SK-N-SH (cell line): Measurements from ENCODE around the gene DGCR6. TPM values are rescaled to one million over a fixed set of nuclear protein-coding genes. Genes with fewer than 3 reads are reported as not detected.
"Not testable (repeated sequence)": the region's sequence is repeated elsewhere in the genome, so short reads cannot be mapped to it uniquely, and the experiment has no call there.

Experiments
- CTCF ChIA-PET: fragments of 300-600, 350-600 bp; formaldehyde crosslinking; extraction: SDS; loops from one replicate; lab custom pipeline; 2021; lab: Yijun Ruan, JAX
- POLR2A ChIA-PET: fragments of 350-600 bp; sonication (Branson Sonifier 250); formaldehyde crosslinking; extraction: SDS; loops from one replicate; lab custom pipeline; 2020; ENCODE audit warnings: antibody characterized with exemption, inconsistent platforms; lab: Yijun Ruan, JAX
- DNase-seq: peaks from one replicate; pipeline ENCODE4 v3.0.0; 2012
- H2AFZ ChIP-seq: fragments of 200-600 bp; sonication (generic); 2 replicates; pipeline ENCODE4 v1.8.1; 2016; ENCODE audit warnings: antibody characterized with exemption, mild to moderate bottlenecking, low read depth
- H3F3A ChIP-seq: fragments of 200-600 bp; sonication (generic); replicated peaks from 2 replicates; pipeline ENCODE3; 2016; ENCODE audit warnings: antibody characterized with exemption, mild to moderate bottlenecking; ENCODE audit not compliant: insufficient read depth
- H3K27ac ChIP-seq, 2 experiments: fragments of 200-500 bp in 1 of 2; fragments of 200-600 bp in 1 of 2; sonication (Bioruptor generic) in 1 of 2; sonication (generic), shearing (Covaris generic) in 1 of 2; 2 replicates each; pipeline versions ENCODE4 v1.5.1 to v1.6.1; 2014 to 2016; ENCODE audit warnings: low read depth in 2 of 2, inconsistent platforms in 1 of 2, low read length in 1 of 2, mild to moderate bottlenecking in 1 of 2, mixed read lengths in 1 of 2
- H3K27me3 ChIP-seq: fragments of 200-600 bp; sonication (generic), shearing (Covaris generic); 2 replicates; pipeline ENCODE4 v1.6.1; 2016; ENCODE audit warnings: mixed run types; ENCODE audit not compliant: insufficient read depth
- H3K36me3 ChIP-seq, 2 experiments: fragments of 200-500 bp in 1 of 2; fragments of 200-600 bp in 1 of 2; sonication (Bioruptor generic) in 1 of 2; sonication (generic) in 1 of 2; replicated peaks in 1 of 2; 2 replicates each; pipeline versions ENCODE3 to v1.5.1; 2014 to 2016; ENCODE audit warnings: low read length in 1 of 2, mild to moderate bottlenecking in 1 of 2; ENCODE audit not compliant: insufficient read depth in 2 of 2, control insufficient read depth in 1 of 2
- H3K4me1 ChIP-seq, 2 experiments: fragments of 200-500 bp in 1 of 2; fragments of 200-600 bp in 1 of 2; sonication (Bioruptor generic) in 1 of 2; sonication (generic), shearing (Covaris generic) in 1 of 2; 2 replicates each; pipeline versions ENCODE4 v1.5.1 to v1.6.1; 2014 to 2016; ENCODE audit warnings: low read depth in 1 of 2, low read length in 1 of 2, mixed run types in 1 of 2; ENCODE audit not compliant: insufficient read depth in 2 of 2, control insufficient read depth in 1 of 2
- H3K4me2 ChIP-seq: fragments of 200-600 bp; sonication (generic), shearing (Covaris generic); 2 replicates; pipeline ENCODE4 v1.6.1; 2017; ENCODE audit warnings: mixed run types
- H3K4me3 ChIP-seq, 2 experiments: fragments of 200-500 bp in 1 of 2; fragments of 200-600 bp in 1 of 2; sonication (Bioruptor generic) in 1 of 2; sonication (generic), shearing (Covaris generic) in 1 of 2; 2 replicates each; pipeline versions ENCODE4 v1.5.1 to v1.8.1; 2014 to 2016; ENCODE audit warnings: low read depth in 2 of 2, inconsistent platforms in 1 of 2, low read length in 1 of 2, mild to moderate bottlenecking in 1 of 2, mixed read lengths in 1 of 2, moderate library complexity in 1 of 2
- H3K79me2 ChIP-seq: fragments of 200-600 bp; sonication (generic); 2 replicates; pipeline ENCODE4 v1.8.1; 2017; ENCODE audit warnings: mild to moderate bottlenecking; ENCODE audit not compliant: insufficient read depth
- H3K9ac ChIP-seq: fragments of 200-600 bp; sonication (generic); 2 replicates; pipeline ENCODE4 v1.6.1; 2017; ENCODE audit warnings: mixed run types
- H3K9me2 ChIP-seq: fragments of 200-600 bp; sonication (generic); 2 replicates; pipeline ENCODE4 v1.6.1; 2017; ENCODE audit warnings: mixed run types
- H3K9me3 ChIP-seq: fragments of 200-600 bp; sonication (generic); 2 replicates; pipeline ENCODE4 v1.6.1; 2017; ENCODE audit warnings: mixed run types, mild to moderate bottlenecking, moderate library complexity
- H4K20me1 ChIP-seq: fragments of 200-600 bp; sonication (generic); 2 replicates; pipeline ENCODE4 v1.6.1; 2017; ENCODE audit warnings: mild to moderate bottlenecking, mixed run types; ENCODE audit not compliant: insufficient read depth
- CHD2 ChIP-seq: fragments of 150-350 bp; IDR thresholded peaks from 2 replicates; pipeline ENCODE4 v1.6.1; 2018; ENCODE audit warnings: low read length; ENCODE audit not compliant: partially characterized antibody
- EP300 ChIP-seq, 2 experiments: IDR thresholded peaks; 2 replicates each; pipeline versions ENCODE4 v1.4.0 to v1.6.1; 2012; ENCODE audit warnings: borderline replicate concordance in 1 of 2, low read depth in 1 of 2, low read length in 1 of 2
- FOSL2 ChIP-seq: IDR thresholded peaks from 2 replicates; pipeline ENCODE4 v1.4.0; 2012; ENCODE audit warnings: low read depth, mild to moderate bottlenecking, moderate library complexity, borderline replicate concordance
- FOXJ3 ChIP-seq: sonication (generic); formaldehyde crosslinking; IDR thresholded peaks from 2 replicates; pipeline ENCODE4 v1.5.1; 2020; ENCODE audit warnings: mild to moderate bottlenecking, missing genetic modification reagents
- FOXM1 ChIP-seq: IDR thresholded peaks from 2 replicates; pipeline ENCODE4 v1.4.0; 2012; ENCODE audit warnings: low read depth, mild to moderate bottlenecking
- GABPA ChIP-seq: IDR thresholded peaks from 2 replicates; pipeline ENCODE4 v1.4.0; 2012; ENCODE audit warnings: low read depth, mild to moderate bottlenecking
- GATA2 ChIP-seq: sonication (generic); formaldehyde crosslinking; IDR thresholded peaks from 2 replicates; pipeline ENCODE4 v1.5.0; 2020; ENCODE audit warnings: mild to moderate bottlenecking, missing genetic modification reagents
- JUND ChIP-seq: IDR thresholded peaks from 2 replicates; pipeline ENCODE4 v1.4.0; 2012
- MXI1 ChIP-seq: IDR thresholded peaks from 2 replicates; pipeline ENCODE4 v1.6.1; 2012; ENCODE audit warnings: mild to moderate bottlenecking, low read depth, low read length, improper control_type of control experiment
- NFIC ChIP-seq: IDR thresholded peaks from 2 replicates; pipeline ENCODE4 v1.4.0; 2012; ENCODE audit warnings: borderline replicate concordance
- RXRA ChIP-seq: IDR thresholded peaks from 2 replicates; pipeline ENCODE4 v1.4.0; 2012; ENCODE audit warnings: low read depth, mild to moderate bottlenecking, borderline replicate concordance
- SIN3A ChIP-seq: IDR thresholded peaks from 2 replicates; pipeline ENCODE4 v1.6.1; 2012; ENCODE audit warnings: low read depth, mild to moderate bottlenecking, low read length, moderate library complexity, borderline replicate concordance
- TAF1 ChIP-seq: IDR thresholded peaks from 2 replicates; pipeline ENCODE4 v1.6.1; 2012; ENCODE audit warnings: low read depth, mild to moderate bottlenecking, low read length, moderate library complexity, borderline replicate concordance
- YY1 ChIP-seq: IDR thresholded peaks from 2 replicates; pipeline ENCODE4 v1.4.0; 2012; ENCODE audit warnings: low read depth, mild to moderate bottlenecking
- WGBS: methylation state at CpG from one replicate; pipeline ENCODE4 v1.1.6; 2017; ENCODE audit warnings: low lambda C conversion rate; 5-methylcytosine and 5-hydroxymethylcytosine counted together
- polyA plus RNA-seq, 3 experiments: library from polyadenylated mRNA; depleted of rRNA; stranded (reverse); fragments of >200 nt; gene quantifications; 2 replicates each; pipeline ENCODE4 v1.2.3, GENCODE V29; 2012
- TF ChIP-seq, protein P1 (sequence below): IDR thresholded peaks from 2 replicates; pipeline ENCODE4 v1.4.0; 2012; ENCODE audit warnings: low read depth, borderline replicate concordance
- TF ChIP-seq, protein P2 (sequence below): IDR thresholded peaks from 2 replicates; pipeline ENCODE4; 2012
- TF ChIP-seq, protein P3 (sequence below): IDR thresholded peaks from 2 replicates; pipeline ENCODE4 v1.4.0; 2012; ENCODE audit warnings: low read depth
- TF ChIP-seq, protein P4 (sequence below): IDR thresholded peaks from 2 replicates; pipeline ENCODE4 v1.4.0; 2012; ENCODE audit warnings: low read depth, borderline replicate concordance
- TF ChIP-seq, protein P5 (sequence below): fragments of 150-350 bp; IDR thresholded peaks from 2 replicates; pipeline ENCODE4 v1.6.1; 2016; ENCODE audit warnings: mild to moderate bottlenecking, low read depth, low read length

DGCR6 gene
- polyA plus RNA-seq, 1 of the 3 experiments (the other 2 are of a cell fraction) = 1.2 TPM

DNA sequence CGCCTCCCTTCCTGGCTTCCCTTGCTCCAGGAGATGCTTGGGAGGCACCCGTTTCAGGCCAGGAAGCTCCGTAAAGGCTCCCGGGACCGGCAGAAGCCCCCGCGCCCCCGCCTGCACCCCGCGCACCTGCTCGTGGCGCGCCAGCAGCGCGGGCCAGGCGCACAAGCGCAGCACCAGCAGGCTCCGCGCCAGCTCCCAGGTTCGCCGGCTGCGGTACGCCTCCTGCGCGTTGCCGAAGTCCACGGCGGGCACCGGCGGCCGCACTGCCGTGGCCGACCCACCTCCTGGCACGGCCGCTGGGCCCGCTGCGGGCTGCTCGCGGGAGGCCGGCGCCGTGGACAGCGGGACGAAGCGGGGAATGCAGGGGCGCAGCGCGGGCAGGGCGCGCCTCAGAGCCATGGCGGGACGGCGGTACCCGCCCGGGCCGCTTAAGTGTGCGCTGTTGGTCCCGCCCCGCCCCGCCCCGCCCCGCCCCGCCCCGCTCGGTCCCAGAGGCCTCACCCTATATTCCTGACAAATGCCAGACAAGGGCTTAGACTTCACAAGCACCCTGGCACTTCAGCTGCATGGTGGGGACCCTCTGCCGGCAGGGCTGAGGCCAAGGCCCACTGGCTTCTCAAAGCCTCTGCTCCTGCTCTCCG lies 29.9 kb downstream of the DGCR6 start, which contains the start of gene PRODH:
Gene PRODH (minus strand): TSS at position 405 of the 641 bp plus-strand sequence. CDS start 6 bp downstream, at position 399.
- TF ChIP-seq RXRA (no peak), YY1 (no peak), EP300 (IDR thresholded peaks at IDR 0.05; ENCODE audit: borderline replicate concordance in 1 of 2, low read depth in 1 of 2, low read length in 1 of 2) (no peak), SIN3A (no peak), FOSL2 (no peak), JUND (no peak), FOXM1 (no peak), GABPA (no peak), CHD2 (no peak), MXI1 (no peak), NFIC (no peak), FOXJ3 (CRISPR knock-in tag) (no peak), GATA2 (no peak), TAF1 (no peak)
- TF ChIP-seq, protein P1, sequence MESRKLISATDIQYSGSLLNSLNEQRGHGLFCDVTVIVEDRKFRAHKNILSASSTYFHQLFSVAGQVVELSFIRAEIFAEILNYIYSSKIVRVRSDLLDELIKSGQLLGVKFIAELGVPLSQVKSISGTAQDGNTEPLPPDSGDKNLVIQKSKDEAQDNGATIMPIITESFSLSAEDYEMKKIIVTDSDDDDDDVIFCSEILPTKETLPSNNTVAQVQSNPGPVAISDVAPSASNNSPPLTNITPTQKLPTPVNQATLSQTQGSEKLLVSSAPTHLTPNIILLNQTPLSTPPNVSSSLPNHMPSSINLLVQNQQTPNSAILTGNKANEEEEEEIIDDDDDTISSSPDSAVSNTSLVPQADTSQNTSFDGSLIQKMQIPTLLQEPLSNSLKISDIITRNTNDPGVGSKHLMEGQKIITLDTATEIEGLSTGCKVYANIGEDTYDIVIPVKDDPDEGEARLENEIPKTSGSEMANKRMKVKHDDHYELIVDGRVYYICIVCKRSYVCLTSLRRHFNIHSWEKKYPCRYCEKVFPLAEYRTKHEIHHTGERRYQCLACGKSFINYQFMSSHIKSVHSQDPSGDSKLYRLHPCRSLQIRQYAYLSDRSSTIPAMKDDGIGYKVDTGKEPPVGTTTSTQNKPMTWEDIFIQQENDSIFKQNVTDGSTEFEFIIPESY = no peak
- TF ChIP-seq, protein P2, sequence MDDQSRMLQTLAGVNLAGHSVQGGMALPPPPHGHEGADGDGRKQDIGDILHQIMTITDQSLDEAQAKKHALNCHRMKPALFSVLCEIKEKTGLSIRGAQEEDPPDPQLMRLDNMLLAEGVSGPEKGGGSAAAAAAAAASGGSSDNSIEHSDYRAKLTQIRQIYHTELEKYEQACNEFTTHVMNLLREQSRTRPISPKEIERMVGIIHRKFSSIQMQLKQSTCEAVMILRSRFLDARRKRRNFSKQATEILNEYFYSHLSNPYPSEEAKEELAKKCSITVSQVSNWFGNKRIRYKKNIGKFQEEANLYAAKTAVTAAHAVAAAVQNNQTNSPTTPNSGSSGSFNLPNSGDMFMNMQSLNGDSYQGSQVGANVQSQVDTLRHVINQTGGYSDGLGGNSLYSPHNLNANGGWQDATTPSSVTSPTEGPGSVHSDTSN = no peak
- TF ChIP-seq, protein P3, sequence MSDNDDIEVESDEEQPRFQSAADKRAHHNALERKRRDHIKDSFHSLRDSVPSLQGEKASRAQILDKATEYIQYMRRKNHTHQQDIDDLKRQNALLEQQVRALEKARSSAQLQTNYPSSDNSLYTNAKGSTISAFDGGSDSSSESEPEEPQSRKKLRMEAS = no peak
- TF ChIP-seq, protein P4, sequence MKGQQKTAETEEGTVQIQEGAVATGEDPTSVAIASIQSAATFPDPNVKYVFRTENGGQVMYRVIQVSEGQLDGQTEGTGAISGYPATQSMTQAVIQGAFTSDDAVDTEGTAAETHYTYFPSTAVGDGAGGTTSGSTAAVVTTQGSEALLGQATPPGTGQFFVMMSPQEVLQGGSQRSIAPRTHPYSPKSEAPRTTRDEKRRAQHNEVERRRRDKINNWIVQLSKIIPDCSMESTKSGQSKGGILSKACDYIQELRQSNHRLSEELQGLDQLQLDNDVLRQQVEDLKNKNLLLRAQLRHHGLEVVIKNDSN = no peak
- TF ChIP-seq, protein P5, sequence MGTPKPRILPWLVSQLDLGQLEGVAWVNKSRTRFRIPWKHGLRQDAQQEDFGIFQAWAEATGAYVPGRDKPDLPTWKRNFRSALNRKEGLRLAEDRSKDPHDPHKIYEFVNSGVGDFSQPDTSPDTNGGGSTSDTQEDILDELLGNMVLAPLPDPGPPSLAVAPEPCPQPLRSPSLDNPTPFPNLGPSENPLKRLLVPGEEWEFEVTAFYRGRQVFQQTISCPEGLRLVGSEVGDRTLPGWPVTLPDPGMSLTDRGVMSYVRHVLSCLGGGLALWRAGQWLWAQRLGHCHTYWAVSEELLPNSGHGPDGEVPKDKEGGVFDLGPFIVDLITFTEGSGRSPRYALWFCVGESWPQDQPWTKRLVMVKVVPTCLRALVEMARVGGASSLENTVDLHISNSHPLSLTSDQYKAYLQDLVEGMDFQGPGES = no peak
- Histone ChIP-seq H3K4me3 (no peak within 1 kb of the TSS), H2AFZ (no peak within 1 kb of the TSS), H3F3A (no peaks in the 10 kb centered on the region), H3K27me3 (no peaks in the 10 kb centered on the region), H3K27ac (no peak within 1 kb of the TSS), H3K4me2 (no peak within 1 kb of the TSS), H3K9me2 (no peaks in the 10 kb centered on the region), H3K4me1 (no peaks in the 10 kb centered on the region), H3K9ac (no peak within 1 kb of the TSS), H4K20me1 (no peaks in the 10 kb centered on the region), H3K36me3 (no peaks in the 10 kb centered on the region), H3K9me3 (no peaks in the 10 kb centered on the region), H3K79me2 (no peaks in the 10 kb centered on the region)
- DNase-seq = no peak
- ChIA-PET CTCF (interaction anchor here (0.9 to 3.6 kb wide), 6 partner anchors 9 to 694 kb away, joined by 3 to 16 read pairs (median 4); partner anchors contain the start of gene DGCR6), POLR2A (no interaction called here)
- no CpG with 5 or more reads among the region's 67 CpGs for WGBS

DNA sequence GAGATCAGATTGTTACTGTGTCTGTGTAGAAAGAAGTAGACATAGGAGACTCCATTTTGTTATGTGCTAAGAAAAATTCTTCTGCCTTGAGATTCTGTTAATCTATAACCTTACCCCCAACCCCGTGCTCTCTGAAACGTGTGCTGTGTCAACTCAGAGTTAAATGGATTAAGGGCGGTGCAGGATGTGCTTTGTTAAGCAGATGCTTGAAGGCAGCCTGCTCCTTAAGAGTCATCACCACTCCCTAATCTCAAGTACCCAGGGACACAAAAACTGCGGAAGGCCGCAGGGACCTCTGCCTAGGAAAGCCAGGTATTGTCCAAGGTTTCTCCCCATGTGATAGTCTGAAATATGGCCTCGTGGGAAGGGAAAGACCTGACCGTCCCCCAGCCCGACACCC lies 32.6 kb downstream of the DGCR6 start:
- H3K36me3 ChIP-seq, H3K27ac ChIP-seq, H4K20me1 ChIP-seq, H3K79me2 ChIP-seq, H3K9ac ChIP-seq, H3F3A ChIP-seq, H3K9me2 ChIP-seq, H3K4me2 ChIP-seq, H3K4me3 ChIP-seq, H2AFZ ChIP-seq, DNase-seq, H3K4me1 ChIP-seq, H3K27me3 ChIP-seq, CTCF ChIA-PET, H3K9me3 ChIP-seq, POLR2A ChIA-PET: not testable (repeated sequence)
- no CpG with 5 or more reads among the region's 8 CpGs for WGBS

DNA sequence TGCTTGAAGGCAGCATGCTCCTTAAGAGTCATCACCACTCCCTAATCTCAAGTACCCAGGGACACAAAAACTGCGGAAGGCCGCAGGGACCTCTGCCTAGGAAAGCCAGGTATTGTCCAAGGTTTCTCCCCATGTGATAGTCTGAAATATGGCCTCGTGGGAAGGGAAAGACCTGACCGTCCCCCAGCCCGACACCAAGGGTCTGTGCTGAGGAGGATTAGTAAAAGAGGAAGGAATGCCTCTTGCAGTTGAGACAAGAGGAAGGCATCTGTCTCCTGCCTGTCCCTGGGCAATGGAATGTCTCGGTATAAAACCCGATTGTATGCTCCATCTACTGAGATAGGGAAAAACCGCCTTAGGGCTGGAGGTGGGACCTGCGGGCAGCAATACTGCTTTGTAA lies 41.0 kb downstream of the DGCR6 start:
- H3K9me2 ChIP-seq, POLR2A ChIA-PET: not testable (repeated sequence)

More for the DNA sequence above, 41.0 kb downstream of the DGCR6 start:
- CTCF ChIA-PET, H3K4me2 ChIP-seq, H3K27me3 ChIP-seq, H3K4me1 ChIP-seq, H3K79me2 ChIP-seq, H3K36me3 ChIP-seq, H4K20me1 ChIP-seq, DNase-seq, H2AFZ ChIP-seq, H3K4me3 ChIP-seq, H3K27ac ChIP-seq, H3F3A ChIP-seq, H3K9ac ChIP-seq, H3K9me3 ChIP-seq: not testable (repeated sequence)
- WGBS = no CpG with 5 or more reads among the region's 9 CpGs
